ENCODE data around the gene ZNF630.
"Not testable (repeated sequence)": the region's sequence is repeated elsewhere in the genome, so short reads cannot be mapped to it uniquely, and the experiment has no call there.

Gene ZNF630
- 2.6 to 8.9 (median 4.6) reads per million in 4 experiments for total RNA-seq

GRCh38 chrX:48071064-48071985 lies at the start of gene ZNF630:
TSS of gene ZNF630 (minus strand) at chrX:48071640. CDS start at chrX:48066886, 4,754 bp downstream.
- peak; percentile 15 for DNase-seq

GRCh38 chrX:48107717-48108116 lies 36.3 kb upstream of the ZNF630 start:
- no peak for DNase-seq

GRCh38 chrX:48102874-48103374 lies 31.5 kb upstream of the ZNF630 start:
- DNase-seq, result no peak

- no peak for DNase-seq
Measured at GRCh38 chrX:48101443-48101842, 30.0 kb upstream of the ZNF630 start.

GRCh38 chrX:48092558-48092957 lies 21.1 kb upstream of the ZNF630 start:
- DNase-seq, result not testable (repeated sequence)

GRCh38 chrX:48090123-48090522 lies 18.7 kb upstream of the ZNF630 start:
- DNase-seq, result no peak

GRCh38 chrX:48086082-48086481 lies 14.6 kb upstream of the ZNF630 start:
- DNase-seq, result no peak

- no peak for DNase-seq
Measured at GRCh38 chrX:48083706-48084105, 12.3 kb upstream of the ZNF630 start.

GRCh38 chrX:48083212-48083611 lies 11.8 kb upstream of the ZNF630 start:
- peak; percentile 2 for DNase-seq

GRCh38 chrX:48076343-48076742 lies 4.9 kb upstream of the ZNF630 start:
- DNase-seq, result no peak

- DNase-seq, result no peak
Measured at GRCh38 chrX:48071986-48072605, 656 bp upstream of the ZNF630 start.

- DNase-seq, result no peak
Measured at GRCh38 chrX:48068096-48068887, 3.1 kb downstream of the ZNF630 start.

- DNase-seq, result no peak
Measured at GRCh38 chrX:48064261-48064660, 7.2 kb downstream of the ZNF630 start.

GRCh38 chrX:48059296-48059639 lies 12.2 kb downstream of the ZNF630 start:
- DNase-seq, result no peak

GRCh38 chrX:48058621-48059295 lies 12.7 kb downstream of the ZNF630 start:
- DNase-seq, result no peak

GRCh38 chrX:48046846-48047245 lies 24.6 kb downstream of the ZNF630 start:
- DNase-seq, result no peak

- DNase-seq, result no peak
Measured at GRCh38 chrX:48045410-48046311, 25.8 kb downstream of the ZNF630 start.

GRCh38 chrX:48043056-48043455 lies 28.4 kb downstream of the ZNF630 start:
- DNase-seq, result no peak

- no peak for DNase-seq
Measured at GRCh38 chrX:48035891-48036290, 35.5 kb downstream of the ZNF630 start.

- DNase-seq, result not testable (repeated sequence)
Measured at GRCh38 chrX:48030641-48031173, 40.7 kb downstream of the ZNF630 start.

- DNase-seq, result no peak
Measured at GRCh38 chrX:48030237-48030636, 41.2 kb downstream of the ZNF630 start.
